ENCODE measurements around the gene CLCA1.

GRCh38 chr1:86503406-86504136 is 34.8 kb downstream of the CLCA1 start:
- TF ChIP-seq CTCF (IDR thresholded peaks at IDR 0.05) = no peak
- no peak for TF ChIP-seq POLR2A (IDR thresholded peaks at IDR 0.05)

All from lower leg skin (tissue), 3 donors.